Middle frontal gyrus (tissue), 1 donor: ENCODE data around the gene TTF1.
A peak's percentile ranks its signal among the peaks of the same experiment; 100 is the strongest.

Source experiments
- DNase-seq: peaks from one replicate; pipeline ENCODE4 v3.0.0-alpha.2; 2015; ENCODE audit warnings: low spot score; ENCODE audit errors: extremely low spot score

Gene TTF1

GRCh38 chr9:132367613-132368313 is 38.9 kb downstream of the TTF1 start:
- DNase-seq = no peak

DNA sequence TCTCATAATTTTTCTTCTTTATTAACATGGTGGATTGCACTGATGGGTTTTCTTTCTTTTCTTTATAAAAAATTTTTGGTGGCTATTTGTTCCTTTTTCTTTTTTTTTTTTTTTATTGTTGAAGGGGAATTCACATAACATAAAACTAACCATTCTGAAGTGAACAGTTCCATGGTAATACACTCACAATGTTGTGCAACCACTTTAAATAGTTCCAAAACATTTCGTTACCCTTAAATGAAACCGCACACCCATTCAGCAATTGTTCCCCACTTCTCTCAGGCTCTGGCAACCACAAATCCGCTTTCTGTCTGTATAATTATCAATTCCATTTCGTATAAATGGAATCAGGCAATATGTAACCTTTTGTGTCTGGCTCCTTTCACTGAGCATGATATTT is 40.2 kb downstream of the TTF1 start:
- DNase-seq = no peak

DNA sequence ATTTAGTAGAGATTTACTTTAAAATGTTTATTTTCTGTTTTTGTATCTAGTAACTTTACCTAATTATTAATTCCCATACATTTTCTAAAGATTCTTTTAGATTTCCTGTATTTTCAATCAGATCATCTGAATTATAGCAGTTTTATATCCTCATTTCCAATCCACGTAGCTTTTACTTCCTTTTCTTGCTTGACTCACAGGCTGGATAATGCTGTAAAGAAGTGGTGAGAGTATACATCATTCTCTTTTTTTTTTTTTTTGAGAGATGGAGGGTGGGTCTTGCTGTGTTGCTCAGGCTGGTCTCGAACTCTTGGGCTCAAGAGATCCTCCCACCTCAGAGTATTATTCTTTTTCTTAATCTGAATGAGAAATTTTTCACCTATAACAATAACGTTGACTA is 40.7 kb downstream of the TTF1 start:
- DNase-seq = no peak

GRCh38 chr9:132364068-132364467 is 42.6 kb downstream of the TTF1 start:
- DNase-seq = no peak

DNA sequence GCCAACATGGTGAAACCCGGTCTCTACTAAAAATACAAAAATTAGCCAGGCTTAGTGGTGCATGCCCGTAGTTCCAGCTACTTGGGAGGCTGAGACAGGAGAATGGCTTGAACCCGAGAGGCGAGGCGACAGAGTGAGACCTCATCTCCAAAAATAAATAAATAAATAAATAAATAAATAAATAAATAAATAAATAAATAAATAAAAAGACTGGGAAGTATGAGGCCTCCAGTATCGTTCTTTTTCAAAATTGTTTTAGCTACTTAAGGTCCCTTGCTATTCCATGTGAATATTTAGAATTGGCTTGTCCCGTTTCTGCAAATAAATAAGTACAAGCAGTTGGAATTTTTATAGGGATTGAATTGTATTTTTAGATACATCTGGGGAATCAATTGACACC is 48.9 kb downstream of the TTF1 start:
- no peak for DNase-seq

GRCh38 chr9:132356324-132356924 is 50.2 kb downstream of the TTF1 start:
- DNase-seq = no peak

- peak; percentile 97 for DNase-seq
Observed at GRCh38 chr9:132354637-132355355, 51.8 kb downstream of the TTF1 start, which contains the start of gene SETX. Gene SETX (minus strand): TSS chr9:132354986. CDS start chr9:132349428, 5,558 bp downstream.

- DNase-seq = no peak
Observed at GRCh38 chr9:132351404-132352045, 55.1 kb downstream of the TTF1 start.

DNA sequence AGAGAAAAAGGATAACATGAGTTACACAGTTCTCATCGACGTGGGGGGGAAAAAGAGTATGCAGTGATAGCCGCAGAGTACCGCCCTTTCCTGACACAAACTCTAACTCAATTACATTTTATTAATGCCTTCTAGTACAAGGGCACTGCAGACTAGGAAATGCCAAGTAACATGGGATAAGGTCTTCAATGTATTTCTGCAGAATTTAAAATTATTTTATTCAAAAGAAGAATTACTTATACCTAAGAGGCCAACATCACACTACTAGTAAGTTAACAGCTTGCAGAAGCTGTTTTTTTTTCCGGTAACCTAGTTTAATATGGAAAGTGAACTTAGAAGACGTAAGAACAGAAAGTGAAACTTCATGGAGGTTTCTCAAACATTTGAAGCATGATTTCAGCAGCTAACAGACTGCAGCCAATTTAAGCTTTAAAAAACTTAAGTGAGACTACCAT is 55.8 kb downstream of the TTF1 start:
- no peak for DNase-seq

GRCh38 chr9:132348676-132349075 is 58.0 kb downstream of the TTF1 start:
- DNase-seq = no peak

GRCh38 chr9:132346177-132346576 is 60.5 kb downstream of the TTF1 start:
- DNase-seq = no peak

DNA sequence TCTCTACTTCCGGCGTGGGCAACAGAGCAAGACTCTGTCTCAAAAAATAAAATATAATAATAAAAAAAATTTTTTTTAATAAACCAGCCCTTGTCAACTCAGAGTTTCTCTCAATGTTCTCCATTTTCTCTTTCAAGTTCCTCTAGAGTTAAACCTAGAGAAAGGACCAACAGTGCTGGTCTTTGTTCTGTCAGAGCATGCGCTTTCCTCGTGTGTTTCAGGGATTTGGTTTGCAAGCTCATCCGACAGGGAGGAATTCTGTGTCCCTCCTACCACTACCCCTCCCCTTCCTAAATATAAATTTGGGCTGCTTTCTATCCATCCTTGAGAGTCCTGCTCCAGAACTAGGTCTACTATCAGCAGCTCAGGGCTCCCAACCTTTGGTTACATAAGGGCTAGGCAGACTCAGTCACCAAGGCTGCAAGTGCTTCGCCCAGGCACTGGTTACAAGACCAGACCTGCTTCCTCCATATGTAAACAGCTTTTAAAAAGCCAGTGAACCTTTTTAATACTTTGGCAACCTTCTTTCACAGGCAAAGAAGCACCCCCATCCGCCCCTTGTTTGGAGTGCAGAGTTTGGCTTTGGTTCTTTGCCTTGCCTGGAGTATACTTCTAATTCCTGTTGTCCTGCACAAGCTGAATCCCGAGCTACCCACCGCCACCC is 65.3 kb downstream of the TTF1 start:
- DNase-seq = no peak

- no peak for DNase-seq
Observed at GRCh38 chr9:132334364-132334763, 72.3 kb downstream of the TTF1 start.

DNA sequence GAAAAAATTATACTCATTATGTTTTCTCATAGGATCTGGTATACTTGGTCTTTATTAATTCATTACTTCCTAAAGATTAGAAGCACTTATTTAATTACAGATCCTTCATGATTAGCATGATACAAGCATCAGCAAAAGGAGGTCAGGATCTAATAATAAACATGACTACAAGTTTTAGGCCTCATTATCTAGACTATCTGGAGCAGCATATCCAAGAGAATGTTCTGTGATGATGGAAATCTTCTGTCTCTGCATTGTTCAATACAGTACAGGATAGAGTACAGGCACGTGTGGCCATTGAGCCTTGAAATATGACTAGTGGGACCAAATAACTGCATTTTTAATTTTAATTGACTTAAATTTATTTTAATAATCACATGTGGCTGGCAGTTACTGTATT is 73.1 kb downstream of the TTF1 start:
- DNase-seq = no peak

GRCh38 chr9:132328580-132328979 is 78.1 kb downstream of the TTF1 start:
- DNase-seq = no peak

DNA sequence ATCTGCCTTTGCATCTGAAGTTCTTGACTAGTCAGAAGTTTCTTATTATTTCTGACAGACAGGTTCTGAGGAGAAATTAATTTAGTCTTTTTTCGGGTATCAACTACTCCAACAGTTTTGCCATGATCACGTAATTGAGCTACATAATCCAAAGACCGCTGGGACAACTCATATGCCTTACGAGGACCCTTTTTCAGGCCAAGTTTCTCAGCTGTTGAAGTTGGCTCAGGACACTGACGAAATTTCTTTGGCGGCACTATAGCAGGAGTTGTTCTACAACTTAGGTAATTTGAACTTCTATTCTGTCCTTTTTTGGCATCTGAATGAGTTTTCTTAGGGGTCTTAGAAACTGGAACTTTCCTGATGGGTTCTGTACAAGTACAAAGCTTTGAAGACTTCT is 79.1 kb downstream of the TTF1 start:
- no peak for DNase-seq
